DMS153 treated with DMSO at 0.1 percent for 48 hours (cell line): ENCODE measurements around the gene C3orf22.

ENCODE experiments used
- DNase-seq: peaks from one replicate; lab custom pipeline; 2025; ENCODE audit not compliant: unreplicated experiment; lab: John Stamatoyannopoulos, UW

Gene C3orf22

GRCh38 chr3:126557415-126557745 is 1.4 kb downstream of the C3orf22 start:
- DNase-seq: no peak

GRCh38 chr3:126556637-126557414 is 1.9 kb downstream of the C3orf22 start:
- DNase-seq: no peak

GRCh38 chr3:126555795-126556636 is 2.7 kb downstream of the C3orf22 start:
- DNase-seq: no peak

GRCh38 chr3:126554560-126555525 is 3.9 kb downstream of the C3orf22 start:
- no peak for DNase-seq

GRCh38 chr3:126553284-126554084 is 5.2 kb downstream of the C3orf22 start:
- no peak for DNase-seq

GRCh38 chr3:126552688-126553283 is 5.9 kb downstream of the C3orf22 start:
- no peak for DNase-seq

GRCh38 chr3:126551839-126552687 is 6.7 kb downstream of the C3orf22 start:
- no peak for DNase-seq

GRCh38 chr3:126551121-126551838 is 7.5 kb downstream of the C3orf22 start:
- DNase-seq: no peak

- DNase-seq: no peak
Observed at GRCh38 chr3:126550488-126551051, 8.2 kb downstream of the C3orf22 start.

- DNase-seq: no peak
Observed at GRCh38 chr3:126549861-126550487, 8.8 kb downstream of the C3orf22 start.

- no peak for DNase-seq
Observed at GRCh38 chr3:126548556-126549466, 9.9 kb downstream of the C3orf22 start.

GRCh38 chr3:126547721-126548120 is 11.0 kb downstream of the C3orf22 start:
- DNase-seq: no peak

GRCh38 chr3:126546549-126547239 is 12.0 kb downstream of the C3orf22 start:
- no peak for DNase-seq

GRCh38 chr3:126546013-126546412 is 12.7 kb downstream of the C3orf22 start:
- DNase-seq: no peak

- no peak for DNase-seq
Observed at GRCh38 chr3:126545544-126545943, 13.2 kb downstream of the C3orf22 start.
